ENCODE data around the gene IL17RC. TPM values are rescaled to one million over a fixed set of nuclear protein-coding genes. Genes with fewer than 3 reads are reported as not detected.
"Not testable (repeated sequence)": the region's sequence is repeated elsewhere in the genome, so short reads cannot be mapped to it uniquely, and the experiment has no call there.

IL17RC gene
- total RNA-seq, 6 experiments from 2014 or later, result 19.5 to 53.4 (median 40.1) TPM

- no peak for DNase-seq
- Histone ChIP-seq H3K4me1 (peaks cover 0 to 16% (median 4%) of the 10 kb centered on the region in 4 donors), H3K4me3 (peak overlapping the region; percentile 77 to 95 (median 83)), H3K27me3 (no peaks in the 10 kb centered on the region), H3K27ac (peak overlapping the region; percentile 85 to 94 (median 86)), H3K36me3 (peaks cover 0 to 10% (median 0%) of the 10 kb centered on the region in 4 donors), H3K9me3 (no peaks in the 10 kb centered on the region)
- ATAC-seq, result no peak
- WGBS (ENCODE audit: insufficient coverage, low coverage, low lambda C conversion rate, missing lambda C conversion rate), result 3% methylated on average over 12 of the region's 12 CpGs
- TF ChIP-seq, protein P1, sequence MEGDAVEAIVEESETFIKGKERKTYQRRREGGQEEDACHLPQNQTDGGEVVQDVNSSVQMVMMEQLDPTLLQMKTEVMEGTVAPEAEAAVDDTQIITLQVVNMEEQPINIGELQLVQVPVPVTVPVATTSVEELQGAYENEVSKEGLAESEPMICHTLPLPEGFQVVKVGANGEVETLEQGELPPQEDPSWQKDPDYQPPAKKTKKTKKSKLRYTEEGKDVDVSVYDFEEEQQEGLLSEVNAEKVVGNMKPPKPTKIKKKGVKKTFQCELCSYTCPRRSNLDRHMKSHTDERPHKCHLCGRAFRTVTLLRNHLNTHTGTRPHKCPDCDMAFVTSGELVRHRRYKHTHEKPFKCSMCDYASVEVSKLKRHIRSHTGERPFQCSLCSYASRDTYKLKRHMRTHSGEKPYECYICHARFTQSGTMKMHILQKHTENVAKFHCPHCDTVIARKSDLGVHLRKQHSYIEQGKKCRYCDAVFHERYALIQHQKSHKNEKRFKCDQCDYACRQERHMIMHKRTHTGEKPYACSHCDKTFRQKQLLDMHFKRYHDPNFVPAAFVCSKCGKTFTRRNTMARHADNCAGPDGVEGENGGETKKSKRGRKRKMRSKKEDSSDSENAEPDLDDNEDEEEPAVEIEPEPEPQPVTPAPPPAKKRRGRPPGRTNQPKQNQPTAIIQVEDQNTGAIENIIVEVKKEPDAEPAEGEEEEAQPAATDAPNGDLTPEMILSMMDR (IDR thresholded peaks at IDR 0.05), result no peak
- no peak for TF ChIP-seq POLR2A (IDR thresholded peaks at IDR 0.05)
- intact Hi-C loops (cut with DNase I), result no loop called here
Measured at GRCh38 chr3:9891072-9891622, 25.8 kb upstream of the IL17RC start.

DNA sequence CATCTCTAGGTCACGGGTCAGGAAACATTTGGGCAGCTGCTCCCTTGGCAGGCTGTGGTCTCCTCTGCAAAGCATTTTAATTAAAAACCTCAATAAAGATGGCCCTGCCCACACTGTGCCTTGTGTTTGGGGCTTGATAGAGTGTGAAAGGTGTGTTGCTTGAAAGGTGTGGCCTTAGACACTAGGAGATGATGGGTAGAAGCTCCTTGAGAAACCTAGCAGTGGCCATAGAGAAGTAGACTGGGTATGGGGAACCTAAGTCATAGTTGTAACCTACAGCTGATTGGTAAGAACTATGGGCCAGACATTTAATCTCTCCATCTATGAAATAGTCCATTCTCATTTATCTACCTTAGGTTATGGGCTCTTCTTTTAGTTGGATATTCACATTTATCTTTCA lies 23.2 kb upstream of the IL17RC start:
- no peak overlapping the region for H3K27ac ChIP-seq
- H3K36me3 ChIP-seq, result peaks cover 0 to 10% (median 0%) of the 10 kb centered on the region in 4 donors
- no peaks in the 10 kb centered on the region for H3K27me3 ChIP-seq
- no peaks in the 10 kb centered on the region for H3K9me3 ChIP-seq
- no peak for ATAC-seq
- DNase-seq, result no peak
- intact Hi-C loops (cut with DNase I), result no loop called here
- no peak for TF ChIP-seq POLR2A (IDR thresholded peaks at IDR 0.05)
- TF ChIP-seq, protein P1 (IDR thresholded peaks at IDR 0.05), result no peak
- WGBS (ENCODE audit: insufficient coverage, low coverage, low lambda C conversion rate, missing lambda C conversion rate), result 33% methylated on average over 1 of the region's 1 CpG
- H3K4me3 ChIP-seq, result no peak overlapping the region
- H3K4me1 ChIP-seq, result peaks cover 0 to 39% (median 9%) of the 10 kb centered on the region in 4 donors

DNA sequence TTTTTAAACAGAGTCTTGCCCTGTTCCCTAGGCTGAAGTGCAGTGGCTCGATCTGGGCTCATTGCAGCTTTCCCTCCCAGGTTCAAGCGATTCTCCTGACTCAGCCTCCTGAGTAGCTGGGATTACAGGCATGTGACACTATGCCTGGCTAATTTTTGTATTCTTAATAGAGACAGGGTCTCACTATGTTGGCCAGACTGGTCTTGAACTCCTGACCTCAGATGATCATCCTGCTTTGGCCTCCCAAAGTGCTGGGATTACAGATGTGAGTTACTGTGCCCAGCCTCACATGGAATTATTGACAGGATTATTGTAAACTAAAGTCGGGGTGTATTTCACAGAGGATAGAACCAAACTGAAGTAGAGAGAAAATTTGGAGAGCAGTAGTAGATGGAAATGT lies 21.2 kb upstream of the IL17RC start:
- H3K36me3 ChIP-seq; ATAC-seq; H3K27me3 ChIP-seq; intact Hi-C loops (cut with DNase I); H3K9me3 ChIP-seq; H3K27ac ChIP-seq; H3K4me3 ChIP-seq; DNase-seq: not testable (repeated sequence)
- 86% methylated on average over 1 of the region's 3 CpGs for WGBS (ENCODE audit: insufficient coverage, low coverage, low lambda C conversion rate, missing lambda C conversion rate)
- peaks cover 0 to 40% (median 9%) of the 10 kb centered on the region in 4 donors for H3K4me1 ChIP-seq

DNA sequence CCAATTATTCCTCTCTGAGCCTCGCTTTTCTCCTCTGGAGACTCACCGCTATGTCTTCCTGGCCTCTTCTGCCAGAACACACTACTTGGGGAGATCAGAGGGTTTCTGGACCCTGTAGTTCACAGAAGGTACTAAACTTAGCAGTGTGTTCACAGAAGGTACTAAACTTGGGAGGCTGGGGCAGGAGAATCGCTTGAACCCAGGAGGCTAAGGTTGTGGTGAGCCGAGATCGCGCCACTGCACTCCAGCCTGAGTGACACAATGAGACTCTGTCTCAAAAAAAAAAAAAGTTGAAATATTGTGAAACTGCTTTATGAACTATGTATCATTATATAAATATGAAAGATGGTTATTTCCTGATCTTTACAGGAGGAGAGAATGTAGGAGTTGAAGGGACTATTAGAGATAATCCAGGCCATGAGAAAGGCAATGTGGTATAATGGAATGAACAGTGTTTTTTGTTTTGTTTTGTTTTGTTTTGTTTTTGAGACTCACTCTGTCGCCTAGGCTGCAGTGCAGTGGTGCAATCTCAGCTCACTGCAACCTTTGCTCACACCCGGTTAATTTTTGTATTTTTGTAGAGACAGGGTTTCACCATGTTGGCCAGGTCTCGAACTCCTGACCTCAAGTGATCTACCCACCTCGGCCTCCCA lies 20.0 kb upstream of the IL17RC start:
- H3K4me3 ChIP-seq; H3K9me3 ChIP-seq; intact Hi-C loops (cut with DNase I); H3K27me3 ChIP-seq; H3K36me3 ChIP-seq: not testable (repeated sequence)
- DNase-seq, result peak; percentile 26 to 67 (median 65)
- peak; percentile 34 to 70 (median 57) for ATAC-seq
- Histone ChIP-seq H3K4me1 (peaks cover 0 to 40% (median 7%) of the 10 kb centered on the region in 4 donors), H3K27ac (peak overlapping the region; percentile 28 to 69 (median 61))
- WGBS (ENCODE audit: insufficient coverage, low coverage, low lambda C conversion rate, missing lambda C conversion rate), result 39% methylated on average over 8 of the region's 10 CpGs

DNA sequence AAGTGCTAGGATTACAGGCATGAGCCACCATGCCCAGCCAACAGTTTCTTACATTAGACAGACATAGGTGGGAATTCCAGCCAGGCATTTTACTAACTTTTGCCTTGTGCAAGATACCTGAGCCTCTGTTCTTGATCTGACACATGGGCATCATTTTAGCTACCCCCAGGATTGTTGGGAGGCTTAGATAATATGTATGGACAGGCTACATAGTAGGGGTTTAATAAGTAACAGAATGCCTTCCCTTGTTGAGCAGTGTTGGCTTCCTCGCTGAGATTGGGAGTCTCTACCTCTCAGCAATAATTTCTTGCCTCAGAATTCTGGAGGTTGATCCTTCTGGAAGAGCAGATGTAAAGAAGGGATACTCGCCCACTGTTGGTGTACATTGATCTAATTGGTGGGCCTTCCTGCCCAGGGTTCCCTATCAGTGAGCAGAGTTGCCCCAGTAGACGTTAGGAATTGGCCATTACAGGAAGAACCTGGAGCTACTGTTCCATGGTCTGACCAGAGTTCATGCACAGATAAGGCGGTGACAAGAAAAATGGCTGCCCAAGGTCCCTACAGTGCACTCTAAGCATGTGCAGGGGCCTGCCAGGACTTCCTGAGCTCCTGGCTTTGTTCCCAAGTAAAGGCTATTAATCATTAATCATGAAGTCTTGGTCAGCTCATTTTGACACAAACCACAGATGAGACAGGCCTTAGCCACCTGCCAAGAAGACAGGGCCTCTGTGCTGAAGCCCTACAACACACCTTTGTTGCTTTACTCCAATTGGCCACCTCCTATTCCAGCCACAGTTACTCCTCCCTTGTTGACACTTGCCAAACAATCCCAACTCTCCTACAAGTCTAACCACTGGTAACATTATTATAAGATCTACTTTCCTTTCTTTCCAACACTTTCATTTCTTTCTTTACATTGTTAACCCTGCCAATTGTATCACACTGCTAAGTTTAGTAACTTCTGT lies 19.2 kb upstream of the IL17RC start:
- Histone ChIP-seq H3K4me1 (peaks cover 0 to 40% (median 9%) of the 10 kb centered on the region in 4 donors), H3K27me3 (no peaks in the 10 kb centered on the region), H3K4me3 (peak overlapping the region in 1 of 3 donors; percentile 8), H3K9me3 (no peaks in the 10 kb centered on the region), H3K36me3 (peaks cover 0 to 8% (median 0%) of the 10 kb centered on the region in 4 donors), H3K27ac (peak overlapping the region; percentile 28 to 69 (median 61))
- DNase-seq, result peak; percentile 52 to 87 (median 80)
- no peak for TF ChIP-seq POLR2A (IDR thresholded peaks at IDR 0.05)
- TF ChIP-seq, protein P1 (IDR thresholded peaks at IDR 0.05), result no peak
- intact Hi-C loops (cut with DNase I), result no loop called here
- WGBS (ENCODE audit: insufficient coverage, low coverage, low lambda C conversion rate, missing lambda C conversion rate), result 11% methylated on average over 3 of the region's 4 CpGs
- ATAC-seq, result peak; percentile 83 to 89 (median 84)

All from right lobe of liver (tissue), 6 donors.